ENCODE data around the gene SLC16A11. TPM values are rescaled to one million over a fixed set of nuclear protein-coding genes. Genes with fewer than 3 reads are reported as not detected.

The SLC16A11 gene
- total and polyA plus RNA-seq, 10 donors = 0.51 to 3.9 (median 2.8) TPM; not detected in 1

- peak in 1 of 11 experiments; percentile 17 for TF ChIP-seq CTCF (IDR thresholded peaks at IDR 0.05 in 8 of 11, conservative IDR thresholded peaks at IDR 0.05 in 3 of 11)
- no peak for TF ChIP-seq POLR2AphosphoS5 (IDR thresholded peaks at IDR 0.05)
- Histone ChIP-seq H3K9me3 (no peaks in the 10 kb centered on the region), H3K27ac (peak overlapping the region; percentile 86 to 96 (median 94)), H3K4me3 (peak overlapping the region; percentile 26 to 89 (median 66)), H3K27me3 (replicated peaks in 1 of 7) (no peaks in the 10 kb centered on the region), H3K36me3 (peaks cover 0 to 4% (median 0%) of the 10 kb centered on the region in 6 donors), H3K4me1 (peaks cover 12 to 82% (median 42%) of the 10 kb centered on the region in 6 donors)
- WGBS, 5 donors = 3 to 6% (median 4%) methylated on average over 7 of the region's 7 CpGs
- no peak for DNase-seq
- intact Hi-C loops (cut with DNase I; ENCODE audit: low total_unique reads) = no loop called here
These were observed 8.8 kb downstream of the SLC16A11 start for GRCh38 chr17:7034955-7035590.

GRCh38 chr17:7029659-7030058, 14.2 kb downstream of the SLC16A11 start:
- intact Hi-C loops (cut with DNase I; ENCODE audit: low total_unique reads) = no loop called here
- no peaks in the 10 kb centered on the region for H3K9me3 ChIP-seq
- peaks cover 0 to 22% (median 0%) of the 10 kb centered on the region in 6 donors for H3K36me3 ChIP-seq
- DNase-seq = peak; percentile 86
- peak overlapping the region in 2 of 8 donors; percentile 5 to 49 for H3K4me3 ChIP-seq
- TF ChIP-seq CTCF (IDR thresholded peaks at IDR 0.05 in 8 of 11, conservative IDR thresholded peaks at IDR 0.05 in 3 of 11) (no peak), POLR2AphosphoS5 (IDR thresholded peaks at IDR 0.05) (peak in 2 of 3 donors; percentile 68 to 87), POLR2A (IDR thresholded peaks at IDR 0.05) (no peak)
- peaks cover 16 to 90% (median 46%) of the 10 kb centered on the region in 6 donors for H3K4me1 ChIP-seq
- H3K27me3 ChIP-seq (replicated peaks in 1 of 7) = no peaks in the 10 kb centered on the region
- H3K27ac ChIP-seq = peak overlapping the region; percentile 42 to 78 (median 64)
- 19 to 33% (median 24%) methylated on average over 8 of the region's 8 CpGs for WGBS, 5 donors

GRCh38 chr17:7029096-7029495, 14.8 kb downstream of the SLC16A11 start:
- TF ChIP-seq POLR2AphosphoS5 (IDR thresholded peaks at IDR 0.05) (no peak), POLR2A (IDR thresholded peaks at IDR 0.05) (no peak), CTCF (IDR thresholded peaks at IDR 0.05 in 8 of 11, conservative IDR thresholded peaks at IDR 0.05 in 3 of 11) (no peak)
- DNase-seq = no peak
- intact Hi-C loops (cut with DNase I; ENCODE audit: low total_unique reads) = no loop called here
- Histone ChIP-seq H3K27ac (peak overlapping the region; percentile 42 to 78 (median 64)), H3K4me1 (peaks cover 16 to 90% (median 43%) of the 10 kb centered on the region in 6 donors), H3K27me3 (replicated peaks in 1 of 7) (no peaks in the 10 kb centered on the region), H3K4me3 (no peak overlapping the region), H3K36me3 (peaks cover 0 to 22% (median 0%) of the 10 kb centered on the region in 6 donors), H3K9me3 (no peaks in the 10 kb centered on the region)
- 71 to 89% (median 83%) methylated on average over 3 of the region's 3 CpGs for WGBS, 5 donors

- intact Hi-C loops (cut with DNase I; ENCODE audit: low total_unique reads) = no loop called here
- Histone ChIP-seq H3K27me3 (replicated peaks in 1 of 7) (peaks cover 0 to 11% (median 0%) of the 10 kb centered on the region in 7 donors), H3K27ac (peak overlapping the region in 6 of 8 donors; percentile 13 to 78 (median 64)), H3K4me3 (peak overlapping the region in 1 of 8 donors; percentile 30), H3K9me3 (no peaks in the 10 kb centered on the region), H3K4me1 (peaks cover 19 to 97% (median 52%) of the 10 kb centered on the region in 6 donors), H3K36me3 (peaks cover 0 to 22% (median 0%) of the 10 kb centered on the region in 6 donors)
- TF ChIP-seq POLR2AphosphoS5 (IDR thresholded peaks at IDR 0.05) (no peak), CTCF (IDR thresholded peaks at IDR 0.05 in 8 of 11, conservative IDR thresholded peaks at IDR 0.05 in 3 of 11) (no peak), POLR2A (IDR thresholded peaks at IDR 0.05) (no peak)
- 67 to 81% (median 74%) methylated on average over 5 to 13 of the region's 13 CpGs for WGBS, 5 donors
- DNase-seq = peak; percentile 77
These were observed 16.6 kb downstream of the SLC16A11 start for GRCh38 chr17:7027335-7027734.
